ENCODE data around the gene YAP1. TPM values are rescaled to one million over a fixed set of nuclear protein-coding genes. Genes with fewer than 3 reads are reported as not detected.

Gene YAP1
- total RNA-seq, 2 experiments from 2014 or later = 0.09 TPM; not detected in 1

GRCh38 chr11:102134597-102134996, 24.4 kb downstream of the YAP1 start:
- no peak for DNase-seq
- no peak overlapping the region for H3K27ac Mint-ChIP-seq
- CTCF ChIA-PET = no interaction called here
- ATAC-seq = no peak
- H3K27me3 Mint-ChIP-seq = no peaks in the 10 kb centered on the region
- H3K9me3 Mint-ChIP-seq (ENCODE audit: low read depth) = no peaks in the 10 kb centered on the region
- no peaks in the 10 kb centered on the region for H3K4me1 Mint-ChIP-seq
- H3K36me3 Mint-ChIP-seq = no peaks in the 10 kb centered on the region
- H3K4me3 Mint-ChIP-seq = no peak overlapping the region

DNA sequence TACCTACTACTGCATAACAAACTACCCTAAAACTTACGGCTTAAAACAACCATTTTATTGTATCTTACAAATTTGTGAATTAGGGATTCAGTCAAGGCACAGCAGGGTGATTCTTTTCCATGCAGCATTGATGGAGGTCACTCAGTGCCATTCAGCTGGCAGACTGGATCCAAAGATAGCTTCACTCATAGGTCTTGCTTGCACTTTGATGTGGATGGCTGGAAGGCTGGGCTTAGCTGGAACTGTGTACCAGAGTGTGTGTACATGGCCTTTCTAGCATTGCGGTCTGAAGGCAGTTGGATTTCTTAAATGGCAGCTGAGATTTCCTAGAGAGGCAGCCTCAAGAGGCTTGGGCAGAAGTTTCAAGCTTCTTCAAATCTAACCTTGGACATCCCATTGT, 25.0 kb downstream of the YAP1 start:
- Mint-ChIP-seq H3K27ac (no peak overlapping the region), H3K4me3 (no peak overlapping the region), H3K27me3 (no peaks in the 10 kb centered on the region), H3K36me3 (no peaks in the 10 kb centered on the region), H3K4me1 (no peaks in the 10 kb centered on the region), H3K9me3 (ENCODE audit: low read depth) (no peaks in the 10 kb centered on the region)
- no peak for DNase-seq
- no peak for ATAC-seq
- CTCF ChIA-PET = no interaction called here

GRCh38 chr11:102138223-102138622, 28.0 kb downstream of the YAP1 start:
- Mint-ChIP-seq H3K9me3 (ENCODE audit: low read depth) (no peaks in the 10 kb centered on the region), H3K27me3 (peaks cover 17% of the 10 kb centered on the region), H3K4me3 (no peak overlapping the region), H3K4me1 (no peaks in the 10 kb centered on the region), H3K27ac (no peak overlapping the region), H3K36me3 (no peaks in the 10 kb centered on the region)
- DNase-seq = no peak
- ATAC-seq = no peak
- CTCF ChIA-PET = no interaction called here

DNA sequence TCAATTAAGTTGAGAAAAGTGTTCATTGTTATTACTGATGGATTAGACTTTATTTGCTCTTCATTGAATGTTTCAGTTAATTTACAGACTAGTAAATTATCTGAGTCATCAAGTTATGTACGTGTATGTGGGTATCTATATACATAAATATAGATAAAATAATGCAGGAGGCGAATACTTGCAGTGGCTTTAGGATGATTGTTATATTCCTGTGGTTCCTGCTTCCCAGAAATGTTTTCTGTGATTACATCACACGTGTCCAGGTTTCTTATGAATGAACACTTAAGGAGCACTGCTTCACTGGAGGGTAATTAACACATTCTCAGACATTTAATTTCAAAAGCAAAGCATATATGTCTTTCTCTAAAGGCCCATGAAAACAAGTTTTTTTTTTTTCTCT, 28.4 kb downstream of the YAP1 start:
- CTCF ChIA-PET = no interaction called here
- no peaks in the 10 kb centered on the region for H3K4me1 Mint-ChIP-seq
- H3K27ac Mint-ChIP-seq = no peak overlapping the region

DNA sequence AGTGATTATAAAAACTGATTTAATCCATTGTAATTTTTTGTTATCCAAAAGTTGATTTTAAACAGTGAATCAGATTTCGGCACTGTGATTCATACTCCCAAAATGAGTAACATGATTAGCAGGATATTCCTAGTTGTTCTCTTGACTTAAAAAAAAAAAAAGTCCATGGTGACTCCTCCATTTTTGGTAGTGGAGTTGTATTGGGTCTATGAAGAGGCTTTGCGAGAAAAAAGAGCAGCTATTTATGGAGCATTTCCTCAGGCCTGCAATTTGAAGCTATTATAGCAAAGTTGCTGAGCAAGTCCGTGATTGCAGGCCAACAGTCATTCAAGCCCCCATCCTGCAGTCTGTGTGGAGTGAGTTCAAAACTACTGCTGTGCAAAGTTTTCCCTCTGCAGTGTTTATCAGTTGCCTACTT, 28.8 kb downstream of the YAP1 start:
- H3K4me1 Mint-ChIP-seq = no peaks in the 10 kb centered on the region
- H3K9me3 Mint-ChIP-seq (ENCODE audit: low read depth) = no peaks in the 10 kb centered on the region
- no peak overlapping the region for H3K4me3 Mint-ChIP-seq
- H3K27me3 Mint-ChIP-seq = peaks cover 17% of the 10 kb centered on the region
- H3K27ac Mint-ChIP-seq = no peak overlapping the region
- ATAC-seq (no peak), DNase-seq (no peak)
- no peaks in the 10 kb centered on the region for H3K36me3 Mint-ChIP-seq
- CTCF ChIA-PET = no interaction called here

More for the DNA sequence above, 28.4 kb downstream of the YAP1 start:
- no peaks in the 10 kb centered on the region for H3K9me3 Mint-ChIP-seq (ENCODE audit: low read depth)
- H3K27me3 Mint-ChIP-seq = peaks cover 17% of the 10 kb centered on the region
- H3K4me3 Mint-ChIP-seq = no peak overlapping the region
- DNase-seq (no peak), ATAC-seq (no peak)
- H3K36me3 Mint-ChIP-seq = no peaks in the 10 kb centered on the region

DNA sequence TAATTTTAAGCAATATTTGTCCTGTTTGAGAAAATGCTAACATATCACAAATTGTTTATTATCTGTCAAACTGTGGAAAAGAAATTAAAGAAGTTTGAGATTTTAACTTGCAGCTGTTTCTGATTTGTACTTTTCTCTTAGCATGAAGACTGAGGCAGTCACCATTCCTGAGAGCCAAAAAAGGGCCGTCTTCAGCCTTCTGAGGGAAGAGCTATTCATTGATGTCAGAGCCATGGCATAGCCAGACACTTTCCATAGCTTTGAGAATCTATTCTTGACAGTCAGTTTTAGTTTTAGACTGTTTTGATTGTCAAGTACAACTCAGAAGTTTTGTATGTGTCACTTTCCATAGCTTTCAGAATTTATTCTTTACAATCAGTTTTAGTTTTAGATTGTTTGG, 32.1 kb downstream of the YAP1 start:
- Mint-ChIP-seq H3K9me3 (ENCODE audit: low read depth) (no peaks in the 10 kb centered on the region), H3K27me3 (peaks cover 23% of the 10 kb centered on the region), H3K4me1 (no peaks in the 10 kb centered on the region), H3K4me3 (no peak overlapping the region), H3K27ac (no peak overlapping the region), H3K36me3 (no peaks in the 10 kb centered on the region)
- CTCF ChIA-PET = no interaction called here
- ATAC-seq (no peak), DNase-seq (no peak)

DNA sequence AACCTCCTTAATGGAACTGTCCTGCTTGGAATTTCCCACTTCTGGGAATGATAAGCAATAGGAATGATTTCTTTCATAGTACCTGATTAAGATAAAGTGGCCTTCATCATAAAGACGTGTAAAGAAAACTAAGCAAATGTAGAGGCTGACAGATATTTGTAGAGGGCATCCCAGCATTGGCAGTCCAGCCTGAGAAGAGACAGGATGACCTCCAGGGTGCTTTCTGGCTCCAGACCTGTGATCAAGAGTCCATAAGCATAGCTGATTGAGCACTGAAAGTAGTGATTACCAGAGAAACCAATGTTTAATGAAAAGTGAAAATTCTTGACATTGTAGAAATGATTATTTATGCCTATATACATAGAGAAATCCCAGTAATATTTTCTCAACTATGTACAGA, 33.6 kb downstream of the YAP1 start:
- no peaks in the 10 kb centered on the region for H3K36me3 Mint-ChIP-seq
- DNase-seq (no peak), ATAC-seq (no peak)
- H3K4me3 Mint-ChIP-seq = no peak overlapping the region
- H3K27me3 Mint-ChIP-seq = peaks cover 28% of the 10 kb centered on the region
- H3K4me1 Mint-ChIP-seq = no peaks in the 10 kb centered on the region
- CTCF ChIA-PET = no interaction called here
- no peaks in the 10 kb centered on the region for H3K9me3 Mint-ChIP-seq (ENCODE audit: low read depth)
- H3K27ac Mint-ChIP-seq = no peak overlapping the region

- CTCF ChIA-PET = no interaction called here
These were observed 34.4 kb downstream of the YAP1 start for GRCh38 chr11:102144357-102145355.

GRCh38 chr11:102147015-102147414, 36.8 kb downstream of the YAP1 start:
- Mint-ChIP-seq H3K27ac (no peak overlapping the region), H3K27me3 (peaks cover 27% of the 10 kb centered on the region), H3K4me1 (no peaks in the 10 kb centered on the region), H3K9me3 (ENCODE audit: low read depth) (no peaks in the 10 kb centered on the region), H3K4me3 (no peak overlapping the region), H3K36me3 (no peaks in the 10 kb centered on the region)
- CTCF ChIA-PET = interaction anchor here (0.6 kb wide), 1 partner anchor 75 kb away, joined by 3 read pairs; no protein-coding TSS in a partner anchor
- no peak for ATAC-seq
- DNase-seq = no peak

More at GRCh38 chr11:102144357-102145355, 34.4 kb downstream of the YAP1 start:
- Mint-ChIP-seq H3K27me3 (peaks cover 33% of the 10 kb centered on the region), H3K9me3 (ENCODE audit: low read depth) (no peaks in the 10 kb centered on the region), H3K36me3 (no peaks in the 10 kb centered on the region), H3K27ac (no peak overlapping the region), H3K4me3 (no peak overlapping the region), H3K4me1 (no peaks in the 10 kb centered on the region)
- DNase-seq = no peak
- ATAC-seq = no peak

DNA sequence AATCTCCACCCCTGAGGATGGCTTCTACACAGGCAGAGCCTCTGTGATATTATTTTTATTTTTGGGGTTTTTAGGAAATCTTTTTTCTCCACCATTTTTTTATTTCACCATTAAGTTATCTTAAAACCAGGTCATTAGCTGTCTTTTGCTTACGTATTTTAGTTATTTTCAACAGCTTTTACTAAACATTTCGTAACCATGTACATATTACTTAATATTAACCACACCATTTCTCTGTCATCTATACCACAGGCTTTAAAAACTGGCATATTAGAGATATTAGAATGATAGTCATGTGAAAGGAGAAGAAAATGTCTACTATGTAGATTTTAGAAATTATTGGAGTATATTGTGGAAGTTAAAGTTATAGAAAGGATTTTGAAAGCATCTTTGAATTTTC, 37.4 kb downstream of the YAP1 start:
- CTCF ChIA-PET = interaction anchor here (0.6 kb wide), 1 partner anchor 75 kb away, joined by 3 read pairs; no protein-coding TSS in a partner anchor

DNA sequence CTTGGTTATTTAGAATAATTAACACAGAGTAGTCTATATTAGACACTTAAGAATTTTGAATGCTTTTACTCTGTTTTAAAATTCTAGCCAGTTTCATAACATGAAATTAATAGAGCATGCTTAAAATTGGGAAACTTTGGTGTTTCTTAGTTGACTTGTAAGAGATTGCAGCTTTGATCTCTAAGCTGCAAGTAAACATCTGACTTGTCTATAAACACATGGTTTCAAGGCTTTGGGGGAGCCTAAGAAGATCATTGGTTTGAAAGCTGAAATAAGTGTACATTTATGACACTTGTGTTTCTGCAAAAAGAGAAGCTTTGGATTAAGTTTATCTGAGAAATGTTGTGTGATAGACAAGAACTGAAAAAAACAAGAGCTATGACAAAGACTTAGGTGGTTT, 37.8 kb downstream of the YAP1 start:
- Mint-ChIP-seq H3K36me3 (no peaks in the 10 kb centered on the region), H3K9me3 (ENCODE audit: low read depth) (no peaks in the 10 kb centered on the region), H3K4me3 (no peak overlapping the region), H3K4me1 (no peaks in the 10 kb centered on the region), H3K27ac (no peak overlapping the region), H3K27me3 (peaks cover 22% of the 10 kb centered on the region)
- ATAC-seq (no peak), DNase-seq (no peak)
- CTCF ChIA-PET = interaction anchor here (1.1 kb wide), 1 partner anchor 11 kb away, joined by 3 read pairs; no protein-coding TSS in a partner anchor

More for the DNA sequence above, 37.4 kb downstream of the YAP1 start:
- Mint-ChIP-seq H3K36me3 (no peaks in the 10 kb centered on the region), H3K27ac (no peak overlapping the region), H3K4me1 (no peaks in the 10 kb centered on the region), H3K4me3 (no peak overlapping the region), H3K27me3 (peaks cover 24% of the 10 kb centered on the region), H3K9me3 (ENCODE audit: low read depth) (no peaks in the 10 kb centered on the region)
- no peak for DNase-seq
- no peak for ATAC-seq

DNA sequence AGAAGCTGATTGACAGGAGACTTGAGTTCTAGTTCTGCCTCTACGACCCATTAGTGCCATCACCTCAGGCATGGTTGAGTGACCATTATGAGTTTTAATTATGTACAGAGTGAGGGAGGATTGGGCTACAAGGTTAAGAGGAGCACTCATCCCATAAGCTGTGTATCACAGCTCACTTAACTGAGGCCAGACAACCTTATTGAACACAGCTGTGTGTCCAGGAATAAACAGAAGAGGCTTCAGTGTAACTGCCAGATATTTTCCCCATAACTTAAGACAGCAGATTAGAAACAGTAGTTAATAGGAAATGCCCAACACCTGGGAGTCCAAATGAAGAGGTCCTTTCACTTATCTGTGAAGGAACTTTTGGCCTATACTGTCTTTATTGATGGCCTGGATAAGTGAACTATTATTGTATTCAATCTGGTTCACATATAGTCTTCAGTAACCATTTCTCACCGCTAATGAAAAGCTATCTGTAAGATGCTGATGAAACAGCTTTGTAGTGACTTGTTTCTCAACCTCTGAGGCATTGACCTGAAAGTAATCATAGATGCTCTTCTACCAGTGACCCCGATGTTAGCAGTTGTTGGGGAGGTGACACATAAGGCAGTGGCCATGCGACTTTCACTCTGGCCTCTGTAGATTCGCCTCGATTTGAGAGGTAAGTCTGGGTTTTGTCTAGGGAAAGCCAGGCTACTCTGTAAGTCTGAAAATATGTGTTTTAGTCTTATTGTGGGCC, 41.7 kb downstream of the YAP1 start:
- no peak overlapping the region for H3K4me3 Mint-ChIP-seq
- no peaks in the 10 kb centered on the region for H3K36me3 Mint-ChIP-seq
- H3K4me1 Mint-ChIP-seq = no peaks in the 10 kb centered on the region
- CTCF ChIA-PET = no interaction called here
- ATAC-seq (no peak), DNase-seq (no peak)
- H3K27ac Mint-ChIP-seq = no peak overlapping the region
- H3K27me3 Mint-ChIP-seq = peaks cover 21% of the 10 kb centered on the region
- H3K9me3 Mint-ChIP-seq (ENCODE audit: low read depth) = no peaks in the 10 kb centered on the region

GRCh38 chr11:102153082-102153481, 42.8 kb downstream of the YAP1 start:
- Mint-ChIP-seq H3K9me3 (ENCODE audit: low read depth) (no peaks in the 10 kb centered on the region), H3K4me1 (no peaks in the 10 kb centered on the region), H3K27ac (no peak overlapping the region), H3K36me3 (no peaks in the 10 kb centered on the region), H3K27me3 (peaks cover 21% of the 10 kb centered on the region), H3K4me3 (no peak overlapping the region)
- ATAC-seq (no peak), DNase-seq (no peak)
- CTCF ChIA-PET = no interaction called here

DNA sequence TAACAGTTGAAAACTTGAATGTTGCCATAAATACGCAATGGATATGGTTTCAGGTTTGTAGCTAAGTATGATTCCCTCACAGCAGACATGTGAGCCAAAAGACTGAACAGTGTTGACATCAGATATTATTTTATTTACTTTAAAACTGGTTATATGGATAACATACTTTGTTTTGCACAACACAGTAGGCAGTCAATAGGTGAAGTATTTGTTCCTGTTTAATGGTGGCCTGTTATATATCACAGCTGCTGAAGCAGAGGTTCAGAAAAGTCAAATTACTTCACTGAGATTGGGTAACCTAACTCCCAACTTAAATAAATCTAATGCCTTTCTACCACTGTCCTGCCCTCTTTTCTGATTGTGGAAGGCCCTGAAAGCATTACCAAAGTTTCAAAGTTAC, 44.6 kb downstream of the YAP1 start:
- peaks cover 19% of the 10 kb centered on the region for H3K27me3 Mint-ChIP-seq
- H3K4me1 Mint-ChIP-seq = no peaks in the 10 kb centered on the region
- no peak for DNase-seq
- H3K27ac Mint-ChIP-seq = no peak overlapping the region
- H3K9me3 Mint-ChIP-seq (ENCODE audit: low read depth) = no peaks in the 10 kb centered on the region
- CTCF ChIA-PET = no interaction called here
- no peak for ATAC-seq
- no peaks in the 10 kb centered on the region for H3K36me3 Mint-ChIP-seq
- no peak overlapping the region for H3K4me3 Mint-ChIP-seq
